SK-N-SH (cell line): ENCODE results near the gene GP1BA. TPM values are rescaled to one million over a fixed set of nuclear protein-coding genes. Genes with fewer than 3 reads are reported as not detected.

Experiments
- CTCF ChIA-PET: fragments of 300-600, 350-600 bp; formaldehyde crosslinking; extraction: SDS; loops from one replicate; lab custom pipeline; 2021; lab: Yijun Ruan, JAX
- POLR2A ChIA-PET: fragments of 350-600 bp; sonication (Branson Sonifier 250); formaldehyde crosslinking; extraction: SDS; loops from one replicate; lab custom pipeline; 2020; ENCODE audit warnings: antibody characterized with exemption, inconsistent platforms; lab: Yijun Ruan, JAX
- DNase-seq: peaks from one replicate; pipeline ENCODE4 v3.0.0; 2012
- H2AFZ ChIP-seq: fragments of 200-600 bp; sonication (generic); 2 replicates; pipeline ENCODE4 v1.8.1; 2016; ENCODE audit warnings: antibody characterized with exemption, mild to moderate bottlenecking, low read depth
- H3F3A ChIP-seq: fragments of 200-600 bp; sonication (generic); replicated peaks from 2 replicates; pipeline ENCODE3; 2016; ENCODE audit warnings: antibody characterized with exemption, mild to moderate bottlenecking; ENCODE audit not compliant: insufficient read depth
- H3K27ac ChIP-seq, 2 experiments: fragments of 200-500 bp in 1 of 2; fragments of 200-600 bp in 1 of 2; sonication (Bioruptor generic) in 1 of 2; sonication (generic), shearing (Covaris generic) in 1 of 2; 2 replicates each; pipeline versions ENCODE4 v1.5.1 to v1.6.1; 2014 to 2016; ENCODE audit warnings: low read depth in 2 of 2, inconsistent platforms in 1 of 2, low read length in 1 of 2, mild to moderate bottlenecking in 1 of 2, mixed read lengths in 1 of 2
- H3K27me3 ChIP-seq: fragments of 200-600 bp; sonication (generic), shearing (Covaris generic); 2 replicates; pipeline ENCODE4 v1.6.1; 2016; ENCODE audit warnings: mixed run types; ENCODE audit not compliant: insufficient read depth
- H3K36me3 ChIP-seq, 2 experiments: fragments of 200-500 bp in 1 of 2; fragments of 200-600 bp in 1 of 2; sonication (Bioruptor generic) in 1 of 2; sonication (generic) in 1 of 2; replicated peaks in 1 of 2; 2 replicates each; pipeline versions ENCODE3 to v1.5.1; 2014 to 2016; ENCODE audit warnings: low read length in 1 of 2, mild to moderate bottlenecking in 1 of 2; ENCODE audit not compliant: insufficient read depth in 2 of 2, control insufficient read depth in 1 of 2
- H3K4me1 ChIP-seq, 2 experiments: fragments of 200-500 bp in 1 of 2; fragments of 200-600 bp in 1 of 2; sonication (Bioruptor generic) in 1 of 2; sonication (generic), shearing (Covaris generic) in 1 of 2; 2 replicates each; pipeline versions ENCODE4 v1.5.1 to v1.6.1; 2014 to 2016; ENCODE audit warnings: low read depth in 1 of 2, low read length in 1 of 2, mixed run types in 1 of 2; ENCODE audit not compliant: insufficient read depth in 2 of 2, control insufficient read depth in 1 of 2
- H3K4me2 ChIP-seq: fragments of 200-600 bp; sonication (generic), shearing (Covaris generic); 2 replicates; pipeline ENCODE4 v1.6.1; 2017; ENCODE audit warnings: mixed run types
- H3K4me3 ChIP-seq, 2 experiments: fragments of 200-500 bp in 1 of 2; fragments of 200-600 bp in 1 of 2; sonication (Bioruptor generic) in 1 of 2; sonication (generic), shearing (Covaris generic) in 1 of 2; 2 replicates each; pipeline versions ENCODE4 v1.5.1 to v1.8.1; 2014 to 2016; ENCODE audit warnings: low read depth in 2 of 2, inconsistent platforms in 1 of 2, low read length in 1 of 2, mild to moderate bottlenecking in 1 of 2, mixed read lengths in 1 of 2, moderate library complexity in 1 of 2
- H3K79me2 ChIP-seq: fragments of 200-600 bp; sonication (generic); 2 replicates; pipeline ENCODE4 v1.8.1; 2017; ENCODE audit warnings: mild to moderate bottlenecking; ENCODE audit not compliant: insufficient read depth
- H3K9ac ChIP-seq: fragments of 200-600 bp; sonication (generic); 2 replicates; pipeline ENCODE4 v1.6.1; 2017; ENCODE audit warnings: mixed run types
- H3K9me2 ChIP-seq: fragments of 200-600 bp; sonication (generic); 2 replicates; pipeline ENCODE4 v1.6.1; 2017; ENCODE audit warnings: mixed run types
- H3K9me3 ChIP-seq: fragments of 200-600 bp; sonication (generic); 2 replicates; pipeline ENCODE4 v1.6.1; 2017; ENCODE audit warnings: mixed run types, mild to moderate bottlenecking, moderate library complexity
- H4K20me1 ChIP-seq: fragments of 200-600 bp; sonication (generic); 2 replicates; pipeline ENCODE4 v1.6.1; 2017; ENCODE audit warnings: mild to moderate bottlenecking, mixed run types; ENCODE audit not compliant: insufficient read depth
- CHD2 ChIP-seq: fragments of 150-350 bp; IDR thresholded peaks from 2 replicates; pipeline ENCODE4 v1.6.1; 2018; ENCODE audit warnings: low read length; ENCODE audit not compliant: partially characterized antibody
- ELF1 ChIP-seq: IDR thresholded peaks from 2 replicates; pipeline ENCODE4 v1.4.0; 2012
- EP300 ChIP-seq, 2 experiments: IDR thresholded peaks; 2 replicates each; pipeline versions ENCODE4 v1.4.0 to v1.6.1; 2012; ENCODE audit warnings: borderline replicate concordance in 1 of 2, low read depth in 1 of 2, low read length in 1 of 2
- FOXM1 ChIP-seq: IDR thresholded peaks from 2 replicates; pipeline ENCODE4 v1.4.0; 2012; ENCODE audit warnings: low read depth, mild to moderate bottlenecking
- GABPA ChIP-seq: IDR thresholded peaks from 2 replicates; pipeline ENCODE4 v1.4.0; 2012; ENCODE audit warnings: low read depth, mild to moderate bottlenecking
- JUND ChIP-seq: IDR thresholded peaks from 2 replicates; pipeline ENCODE4 v1.4.0; 2012
- MEF2A ChIP-seq: IDR thresholded peaks from 2 replicates; pipeline ENCODE4 v1.4.0; 2012; ENCODE audit warnings: low read depth, borderline replicate concordance
- MXI1 ChIP-seq: IDR thresholded peaks from 2 replicates; pipeline ENCODE4 v1.6.1; 2012; ENCODE audit warnings: mild to moderate bottlenecking, low read depth, low read length, improper control_type of control experiment
- NFIC ChIP-seq: IDR thresholded peaks from 2 replicates; pipeline ENCODE4 v1.4.0; 2012; ENCODE audit warnings: borderline replicate concordance
- POLR2AphosphoS5 ChIP-seq: IDR thresholded peaks from 2 replicates; pipeline ENCODE4 v1.6.1; 2012; ENCODE audit warnings: low read depth, low read length
- RAD21 ChIP-seq: IDR thresholded peaks from 2 replicates; pipeline ENCODE4 v1.6.1; 2012; ENCODE audit warnings: mild to moderate bottlenecking, low read length
- RFX5 ChIP-seq: IDR thresholded peaks from 2 replicates; pipeline ENCODE4 v1.6.1; 2012; ENCODE audit warnings: mild to moderate bottlenecking, improper control_type of control experiment, low read length
- SIN3A ChIP-seq: IDR thresholded peaks from 2 replicates; pipeline ENCODE4 v1.6.1; 2012; ENCODE audit warnings: low read depth, mild to moderate bottlenecking, low read length, moderate library complexity, borderline replicate concordance
- SMC3 ChIP-seq: IDR thresholded peaks from 2 replicates; pipeline ENCODE4 v1.6.1; 2012; ENCODE audit warnings: low read depth, low read length, improper control_type of control experiment
- TAF1 ChIP-seq: IDR thresholded peaks from 2 replicates; pipeline ENCODE4 v1.6.1; 2012; ENCODE audit warnings: low read depth, mild to moderate bottlenecking, low read length, moderate library complexity, borderline replicate concordance
- TCF12 ChIP-seq: IDR thresholded peaks from 2 replicates; pipeline ENCODE4 v1.4.0; 2012
- TEAD4 ChIP-seq: IDR thresholded peaks from 2 replicates; pipeline ENCODE4 v1.4.0; 2012; ENCODE audit warnings: mild to moderate bottlenecking, borderline replicate concordance; ENCODE audit not compliant: insufficient read depth
- YY1 ChIP-seq: IDR thresholded peaks from 2 replicates; pipeline ENCODE4 v1.4.0; 2012; ENCODE audit warnings: low read depth, mild to moderate bottlenecking
- WGBS: methylation state at CpG from one replicate; pipeline ENCODE4 v1.1.6; 2017; ENCODE audit warnings: low lambda C conversion rate; 5-methylcytosine and 5-hydroxymethylcytosine counted together
- polyA plus RNA-seq, 3 experiments: library from polyadenylated mRNA; depleted of rRNA; stranded (reverse); fragments of >200 nt; gene quantifications; 2 replicates each; pipeline ENCODE4 v1.2.3, GENCODE V29; 2012
- TF ChIP-seq, protein P1 (sequence below): IDR thresholded peaks from 2 replicates; pipeline ENCODE4 v1.4.0; 2012; ENCODE audit warnings: low read depth
- TF ChIP-seq, protein P2 (sequence below): IDR thresholded peaks from 2 replicates; pipeline ENCODE4; 2012
- TF ChIP-seq, protein P3 (sequence below): fragments of 150-350 bp; IDR thresholded peaks from 2 replicates; pipeline ENCODE4 v1.6.1; 2016; ENCODE audit warnings: mild to moderate bottlenecking, low read depth, low read length
- TF ChIP-seq, protein P4 (sequence below): IDR thresholded peaks from 2 replicates; pipeline ENCODE4 v1.4.0; 2012; ENCODE audit warnings: low read depth, borderline replicate concordance
- TF ChIP-seq, protein P5 (sequence below): fragments of 200-600 bp; sonication (generic); IDR thresholded peaks from 2 replicates; pipeline ENCODE4 v1.6.1; 2017; ENCODE audit warnings: antibody characterized with exemption, mild to moderate bottlenecking, moderate library complexity

GP1BA gene
- polyA plus RNA-seq, 1 of the 3 experiments (the other 2 are of a cell fraction), result not detected

DNA sequence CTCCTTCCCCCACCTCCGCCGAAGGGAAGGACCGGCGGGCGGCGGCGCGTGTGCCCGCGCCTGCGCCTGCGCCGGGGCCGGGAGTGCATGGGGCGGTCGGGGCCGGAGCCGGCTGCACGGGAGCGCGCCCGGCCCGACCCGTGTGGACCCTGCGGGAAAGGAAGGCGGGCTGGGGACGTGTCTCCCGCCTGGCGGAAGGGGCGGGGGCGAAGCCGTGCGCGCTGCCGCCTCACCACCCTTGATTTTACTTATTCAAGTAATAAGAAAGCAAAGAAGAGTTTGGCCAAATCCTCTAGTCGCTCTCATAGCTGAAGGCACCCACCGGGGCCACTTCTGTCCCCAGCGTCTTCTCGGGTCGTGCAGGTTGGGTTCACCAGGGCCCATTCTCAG, 16.8 kb downstream of the GP1BA start (continued):
- TF ChIP-seq, protein P1, sequence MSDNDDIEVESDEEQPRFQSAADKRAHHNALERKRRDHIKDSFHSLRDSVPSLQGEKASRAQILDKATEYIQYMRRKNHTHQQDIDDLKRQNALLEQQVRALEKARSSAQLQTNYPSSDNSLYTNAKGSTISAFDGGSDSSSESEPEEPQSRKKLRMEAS, result peak; percentile 9
- TF ChIP-seq ELF1 (no peak), JUND (0 out of 2 replicates have a peak, but pooled peaks have one; percentile 3)

DNA sequence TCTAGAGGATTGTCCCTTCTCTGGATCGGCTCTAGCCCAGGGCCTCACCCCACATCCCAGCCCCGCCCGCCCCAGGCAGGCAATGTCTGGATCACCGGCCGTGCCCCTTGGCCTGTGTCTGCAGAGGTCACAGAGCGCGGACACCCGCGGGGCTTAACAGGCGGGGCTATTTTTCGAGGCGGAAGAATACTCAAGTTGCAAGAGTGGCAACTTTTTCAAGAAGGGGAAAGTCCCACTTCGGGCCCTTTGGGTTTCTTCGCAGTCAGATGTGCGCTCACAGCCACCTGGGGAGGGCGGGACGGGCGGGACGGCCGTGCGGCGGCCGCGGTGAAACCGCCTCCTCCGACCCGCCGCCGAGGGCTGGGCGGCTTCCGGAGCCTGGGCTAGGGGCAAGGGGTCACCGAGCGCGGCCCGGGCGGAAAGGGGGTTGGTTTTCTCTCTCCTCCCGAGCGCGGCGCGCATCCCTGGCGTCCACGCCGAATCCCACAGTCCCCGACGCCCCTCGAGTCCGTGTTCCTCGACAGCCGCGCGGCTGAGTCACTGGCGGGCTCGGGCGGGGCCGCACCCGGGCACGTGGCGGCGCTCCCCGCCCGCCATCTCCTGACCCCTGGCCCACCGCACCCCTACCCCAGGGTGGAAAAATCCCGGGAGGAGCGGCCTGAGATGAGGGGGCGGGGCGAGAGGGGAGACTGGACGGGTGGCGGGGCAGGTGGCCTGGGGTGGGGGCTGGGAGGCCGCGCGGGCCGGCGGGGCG, 17.4 kb downstream of the GP1BA start:
- peak overlapping the region; percentile 99 for H3K9ac ChIP-seq
- peak overlapping the region; percentile 97 to 100 for H3K27ac ChIP-seq
- DNase-seq, result peak; percentile 64
- H3K4me1 ChIP-seq, result peaks cover 40 to 44% of the 10 kb centered on the region in 2 experiments
- peak overlapping the region; percentile 98 for H3K4me2 ChIP-seq
- CTCF ChIA-PET, result interaction anchor here (0.9 to 2.7 kb wide), 3 partner anchors 9 to 48 kb away, joined by 3 to 13 read pairs (median 3); partner anchors contain the start of genes INCA1, KIF1C, RNF167 and SLC25A11
- H3K4me3 ChIP-seq, result peak overlapping the region; percentile 79 to 99
- peaks cover 65% of the 10 kb centered on the region for H3K79me2 ChIP-seq
- no peaks in the 10 kb centered on the region for H3K9me3 ChIP-seq
- WGBS, result 1% methylated on average over 27 of the region's 75 CpGs
- H3K36me3 ChIP-seq, result peaks cover 21 to 25% of the 10 kb centered on the region in 2 experiments
- POLR2A ChIA-PET, result interaction anchor here (1.3 to 6.7 kb wide), 4 partner anchors 9 to 48 kb away, joined by 5 to 56 read pairs (median 24); partner anchors contain the start of genes INCA1, KIF1C, RNF167 and SLC25A11
- H3K27me3 ChIP-seq, result no peaks in the 10 kb centered on the region
- no peaks in the 10 kb centered on the region for H3K9me2 ChIP-seq
- H2AFZ ChIP-seq, result no peak overlapping the region
- H3F3A ChIP-seq, result peaks cover 56% of the 10 kb centered on the region
- peaks cover 30% of the 10 kb centered on the region for H4K20me1 ChIP-seq
- TF ChIP-seq, protein P1, result peak; percentile 85; the same call in 1 of the 2 replicates
- TF ChIP-seq POLR2AphosphoS5 (no peak), FOXM1 (no peak), EP300 (IDR thresholded peaks at IDR 0.05; ENCODE audit: borderline replicate concordance in 1 of 2, low read depth in 1 of 2, low read length in 1 of 2) (peak in 1 of 2 experiments; percentile 43; a peak in 2 of 4 replicates), CHD2 (no peak), MEF2A (no peak), TAF1 (no peak), GABPA (no peak), TEAD4 (peak; percentile 9; the same call in 1 of the 2 replicates), SMC3 (no peak), MXI1 (peak; percentile 60; the same call in 1 of the 2 replicates), YY1 (no peak), RAD21 (no peak), TCF12 (no peak), ELF1 (no peak), RFX5 (no peak; the same call in 1 of the 2 replicates), NFIC (no peak), SIN3A (peak; percentile 46; the same call in 1 of the 2 replicates)
- TF ChIP-seq, protein P2, sequence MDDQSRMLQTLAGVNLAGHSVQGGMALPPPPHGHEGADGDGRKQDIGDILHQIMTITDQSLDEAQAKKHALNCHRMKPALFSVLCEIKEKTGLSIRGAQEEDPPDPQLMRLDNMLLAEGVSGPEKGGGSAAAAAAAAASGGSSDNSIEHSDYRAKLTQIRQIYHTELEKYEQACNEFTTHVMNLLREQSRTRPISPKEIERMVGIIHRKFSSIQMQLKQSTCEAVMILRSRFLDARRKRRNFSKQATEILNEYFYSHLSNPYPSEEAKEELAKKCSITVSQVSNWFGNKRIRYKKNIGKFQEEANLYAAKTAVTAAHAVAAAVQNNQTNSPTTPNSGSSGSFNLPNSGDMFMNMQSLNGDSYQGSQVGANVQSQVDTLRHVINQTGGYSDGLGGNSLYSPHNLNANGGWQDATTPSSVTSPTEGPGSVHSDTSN, result no peak; the same call in 1 of the 2 replicates
- TF ChIP-seq, protein P3, sequence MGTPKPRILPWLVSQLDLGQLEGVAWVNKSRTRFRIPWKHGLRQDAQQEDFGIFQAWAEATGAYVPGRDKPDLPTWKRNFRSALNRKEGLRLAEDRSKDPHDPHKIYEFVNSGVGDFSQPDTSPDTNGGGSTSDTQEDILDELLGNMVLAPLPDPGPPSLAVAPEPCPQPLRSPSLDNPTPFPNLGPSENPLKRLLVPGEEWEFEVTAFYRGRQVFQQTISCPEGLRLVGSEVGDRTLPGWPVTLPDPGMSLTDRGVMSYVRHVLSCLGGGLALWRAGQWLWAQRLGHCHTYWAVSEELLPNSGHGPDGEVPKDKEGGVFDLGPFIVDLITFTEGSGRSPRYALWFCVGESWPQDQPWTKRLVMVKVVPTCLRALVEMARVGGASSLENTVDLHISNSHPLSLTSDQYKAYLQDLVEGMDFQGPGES, result no peak
- TF ChIP-seq, protein P4, sequence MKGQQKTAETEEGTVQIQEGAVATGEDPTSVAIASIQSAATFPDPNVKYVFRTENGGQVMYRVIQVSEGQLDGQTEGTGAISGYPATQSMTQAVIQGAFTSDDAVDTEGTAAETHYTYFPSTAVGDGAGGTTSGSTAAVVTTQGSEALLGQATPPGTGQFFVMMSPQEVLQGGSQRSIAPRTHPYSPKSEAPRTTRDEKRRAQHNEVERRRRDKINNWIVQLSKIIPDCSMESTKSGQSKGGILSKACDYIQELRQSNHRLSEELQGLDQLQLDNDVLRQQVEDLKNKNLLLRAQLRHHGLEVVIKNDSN, result peak; percentile 57; the same call in 1 of the 2 replicates
- TF ChIP-seq, protein P5, sequence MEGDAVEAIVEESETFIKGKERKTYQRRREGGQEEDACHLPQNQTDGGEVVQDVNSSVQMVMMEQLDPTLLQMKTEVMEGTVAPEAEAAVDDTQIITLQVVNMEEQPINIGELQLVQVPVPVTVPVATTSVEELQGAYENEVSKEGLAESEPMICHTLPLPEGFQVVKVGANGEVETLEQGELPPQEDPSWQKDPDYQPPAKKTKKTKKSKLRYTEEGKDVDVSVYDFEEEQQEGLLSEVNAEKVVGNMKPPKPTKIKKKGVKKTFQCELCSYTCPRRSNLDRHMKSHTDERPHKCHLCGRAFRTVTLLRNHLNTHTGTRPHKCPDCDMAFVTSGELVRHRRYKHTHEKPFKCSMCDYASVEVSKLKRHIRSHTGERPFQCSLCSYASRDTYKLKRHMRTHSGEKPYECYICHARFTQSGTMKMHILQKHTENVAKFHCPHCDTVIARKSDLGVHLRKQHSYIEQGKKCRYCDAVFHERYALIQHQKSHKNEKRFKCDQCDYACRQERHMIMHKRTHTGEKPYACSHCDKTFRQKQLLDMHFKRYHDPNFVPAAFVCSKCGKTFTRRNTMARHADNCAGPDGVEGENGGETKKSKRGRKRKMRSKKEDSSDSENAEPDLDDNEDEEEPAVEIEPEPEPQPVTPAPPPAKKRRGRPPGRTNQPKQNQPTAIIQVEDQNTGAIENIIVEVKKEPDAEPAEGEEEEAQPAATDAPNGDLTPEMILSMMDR, result no peak
